Body of pancreas (tissue), 4 donors: ENCODE results near the gene MREG.

Source experiments
- POLR2A ChIP-seq, 3 donors: fragments of 450-650 bp; IDR thresholded peaks; one replicate each; pipeline ENCODE4 v1.6.1; 2016; ENCODE audit warnings: antibody characterized with exemption in 3 of 3, mild to moderate bottlenecking in 2 of 3
- TF ChIP-seq, protein P1 (sequence below), 7 experiments: fragments of 450-650 bp in 4 of 7; fragments of 200-600 bp in 3 of 7; sonication (generic) in 3 of 7; IDR thresholded peaks; one replicate each; pipeline ENCODE4 v1.5.1; 2016 to 2019; ENCODE audit warnings: antibody characterized with exemption in 7 of 7

- TF ChIP-seq, protein P1, sequence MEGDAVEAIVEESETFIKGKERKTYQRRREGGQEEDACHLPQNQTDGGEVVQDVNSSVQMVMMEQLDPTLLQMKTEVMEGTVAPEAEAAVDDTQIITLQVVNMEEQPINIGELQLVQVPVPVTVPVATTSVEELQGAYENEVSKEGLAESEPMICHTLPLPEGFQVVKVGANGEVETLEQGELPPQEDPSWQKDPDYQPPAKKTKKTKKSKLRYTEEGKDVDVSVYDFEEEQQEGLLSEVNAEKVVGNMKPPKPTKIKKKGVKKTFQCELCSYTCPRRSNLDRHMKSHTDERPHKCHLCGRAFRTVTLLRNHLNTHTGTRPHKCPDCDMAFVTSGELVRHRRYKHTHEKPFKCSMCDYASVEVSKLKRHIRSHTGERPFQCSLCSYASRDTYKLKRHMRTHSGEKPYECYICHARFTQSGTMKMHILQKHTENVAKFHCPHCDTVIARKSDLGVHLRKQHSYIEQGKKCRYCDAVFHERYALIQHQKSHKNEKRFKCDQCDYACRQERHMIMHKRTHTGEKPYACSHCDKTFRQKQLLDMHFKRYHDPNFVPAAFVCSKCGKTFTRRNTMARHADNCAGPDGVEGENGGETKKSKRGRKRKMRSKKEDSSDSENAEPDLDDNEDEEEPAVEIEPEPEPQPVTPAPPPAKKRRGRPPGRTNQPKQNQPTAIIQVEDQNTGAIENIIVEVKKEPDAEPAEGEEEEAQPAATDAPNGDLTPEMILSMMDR (IDR thresholded peaks at IDR 0.05) = peak in 5 of 7 experiments; percentile 25 to 44 (median 33)
- no peak for TF ChIP-seq POLR2A (IDR thresholded peaks at IDR 0.05)
These were observed 63.4 kb downstream of the MREG start for GRCh38 chr2:215949991-215950404.
